ENCODE results near the gene SYT1. TPM values are rescaled to one million over a fixed set of nuclear protein-coding genes. Genes with fewer than 3 reads are reported as not detected.

SYT1 gene
- total and polyA plus RNA-seq, 8 donors, result under 0.01 to 11.4 (median 0.88) TPM

GRCh38 chr12:78964521-78964920, 99.9 kb downstream of the SYT1 start:
- DNase-seq, result no peak
- H3K9me3 ChIP-seq, result no peaks in the 10 kb centered on the region
- TF ChIP-seq CTCF (IDR thresholded peaks at IDR 0.05) (no peak), POLR2AphosphoS5 (IDR thresholded peaks at IDR 0.05) (no peak), EP300 (IDR thresholded peaks at IDR 0.05) (no peak), POLR2A (IDR thresholded peaks at IDR 0.05) (no peak)
- no peak overlapping the region for H3K27ac ChIP-seq
- H3K36me3 ChIP-seq, result no peaks in the 10 kb centered on the region
- intact Hi-C loops (cut with DNase I; ENCODE audit: low total_unique reads), result no loop called here
- no peaks in the 10 kb centered on the region for H3K4me1 ChIP-seq
- no peaks in the 10 kb centered on the region for H3K27me3 ChIP-seq
- H3K4me3 ChIP-seq, result no peak overlapping the region

GRCh38 chr12:78966062-78966461, 101.5 kb downstream of the SYT1 start:
- DNase-seq, result no peak
- H3K27ac ChIP-seq, result no peak overlapping the region
- no peak for TF ChIP-seq CTCF (IDR thresholded peaks at IDR 0.05)
- no peak for TF ChIP-seq POLR2AphosphoS5 (IDR thresholded peaks at IDR 0.05)
- no peak for TF ChIP-seq EP300 (IDR thresholded peaks at IDR 0.05)
- no peak for TF ChIP-seq POLR2A (IDR thresholded peaks at IDR 0.05)
- intact Hi-C loops (cut with DNase I; ENCODE audit: low total_unique reads), result no loop called here
- no peaks in the 10 kb centered on the region for H3K27me3 ChIP-seq
- WGBS, 5 donors, result 46 to 59% (median 52%) methylated on average over 2 of the region's 2 CpGs
- H3K9me3 ChIP-seq, result no peaks in the 10 kb centered on the region
- no peaks in the 10 kb centered on the region for H3K4me1 ChIP-seq
- no peaks in the 10 kb centered on the region for H3K36me3 ChIP-seq
- no peak overlapping the region for H3K4me3 ChIP-seq

- no peaks in the 10 kb centered on the region for H3K4me1 ChIP-seq
- H3K9me3 ChIP-seq, result no peaks in the 10 kb centered on the region
- H3K27me3 ChIP-seq, result no peaks in the 10 kb centered on the region
- no peaks in the 10 kb centered on the region for H3K36me3 ChIP-seq
- 61 to 85% (median 82%) methylated on average over 2 of the region's 2 CpGs for WGBS, 5 donors
- no peak overlapping the region for H3K27ac ChIP-seq
- no peak overlapping the region for H3K4me3 ChIP-seq
- intact Hi-C loops (cut with DNase I; ENCODE audit: low total_unique reads), result no loop called here
- no peak for DNase-seq
- TF ChIP-seq POLR2A (IDR thresholded peaks at IDR 0.05) (no peak), CTCF (IDR thresholded peaks at IDR 0.05) (no peak), POLR2AphosphoS5 (IDR thresholded peaks at IDR 0.05) (no peak), EP300 (IDR thresholded peaks at IDR 0.05) (no peak)
Measured at GRCh38 chr12:78966926-78967325, 102.4 kb downstream of the SYT1 start.

GRCh38 chr12:78968226-78968625, 103.7 kb downstream of the SYT1 start:
- whole genome bisulfite sequencing, 5 donors, result 52 to 73% (median 66%) methylated on average over 1 of the region's 1 CpG
- no peak for DNase-seq
- Histone ChIP-seq H3K4me1 (no peaks in the 10 kb centered on the region), H3K4me3 (no peak overlapping the region), H3K27me3 (no peaks in the 10 kb centered on the region), H3K27ac (no peak overlapping the region), H3K36me3 (no peaks in the 10 kb centered on the region), H3K9me3 (no peaks in the 10 kb centered on the region)
- intact Hi-C loops (cut with DNase I; ENCODE audit: low total_unique reads), result no loop called here
- TF ChIP-seq CTCF (IDR thresholded peaks at IDR 0.05) (no peak), POLR2A (IDR thresholded peaks at IDR 0.05) (no peak), POLR2AphosphoS5 (IDR thresholded peaks at IDR 0.05) (no peak), EP300 (IDR thresholded peaks at IDR 0.05) (no peak)
